Colon (tissue), 2 donors: Measurements from ENCODE around the gene REM1.
"Not testable (repeated sequence)": the region's sequence is repeated elsewhere in the genome, so short reads cannot be mapped to it uniquely, and the experiment has no call there.

Experiments
- FAIRE-seq: peaks from 2 replicates; lab custom pipeline; 2012; peaks lifted over from hg19 to GRCh38; lab: Jason Lieb, UNC
- donor health status: control.
- donor health status: control.

The REM1 gene

GRCh38 chr20:31474758-31475427 lies at the start of gene REM1, which contains the start of gene DEFB124:
REM1 (plus strand) TSS chr20:31475288; CDS start chr20:31476446, 1,158 bp downstream.
DEFB124 (minus strand) TSS chr20:31475127; CDS start chr20:31473013, 2,114 bp downstream.
- no peak for FAIRE-seq

DNA sequence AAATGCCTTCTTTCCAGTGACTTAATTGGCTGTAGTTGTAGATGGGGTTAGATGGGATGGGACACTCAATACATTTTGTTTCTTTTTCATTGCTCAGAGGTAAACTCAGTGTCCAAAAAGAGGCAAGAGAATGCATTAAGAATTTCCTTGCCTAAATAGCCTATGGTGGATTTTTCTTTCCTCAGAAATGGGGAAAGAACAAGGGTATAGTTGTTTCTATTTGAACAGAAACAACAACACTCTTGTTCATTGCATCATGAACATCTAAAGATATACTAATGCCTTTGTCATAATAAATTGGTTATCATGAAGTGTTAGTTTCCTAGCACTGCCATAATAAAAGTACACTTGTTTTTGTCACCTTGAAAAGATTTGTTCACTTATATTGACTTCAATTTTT lies 49.3 kb upstream of the REM1 start:
- no peak for FAIRE-seq

DNA sequence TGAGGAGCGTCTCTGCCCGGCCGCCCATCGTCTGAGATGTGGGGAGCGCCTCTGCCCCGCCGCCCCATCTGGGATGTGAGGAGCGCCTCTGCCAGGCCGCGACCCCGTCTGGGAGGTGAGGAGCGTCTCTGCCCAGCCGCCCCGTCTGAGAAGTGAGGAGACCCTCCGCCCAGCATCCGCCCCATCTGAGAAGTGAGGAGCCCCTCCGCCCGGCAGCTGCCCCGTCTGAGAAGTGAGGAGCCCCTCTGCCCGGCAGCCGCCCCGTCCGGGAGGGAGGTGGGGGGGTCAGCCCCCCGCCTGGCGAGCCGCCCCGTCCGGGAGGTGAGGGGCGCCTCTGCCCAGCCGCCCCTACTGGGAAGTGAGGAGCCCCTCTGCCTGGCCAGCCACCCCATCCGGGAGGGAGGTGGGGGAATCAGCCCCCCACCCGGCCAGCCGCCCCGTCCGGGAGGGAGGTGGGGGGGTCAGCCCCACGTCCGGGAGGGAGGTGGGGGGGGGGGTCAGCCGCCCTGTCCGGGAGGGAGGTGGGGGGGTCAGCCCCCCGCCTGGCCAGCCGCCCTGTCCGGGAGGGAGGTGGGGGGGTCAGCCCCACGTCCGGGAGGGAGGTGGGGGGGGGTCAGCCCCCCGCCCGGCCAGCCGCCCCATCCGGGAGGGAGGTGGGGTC lies 48.1 kb upstream of the REM1 start:
- FAIRE-seq, result not testable (repeated sequence)

DNA sequence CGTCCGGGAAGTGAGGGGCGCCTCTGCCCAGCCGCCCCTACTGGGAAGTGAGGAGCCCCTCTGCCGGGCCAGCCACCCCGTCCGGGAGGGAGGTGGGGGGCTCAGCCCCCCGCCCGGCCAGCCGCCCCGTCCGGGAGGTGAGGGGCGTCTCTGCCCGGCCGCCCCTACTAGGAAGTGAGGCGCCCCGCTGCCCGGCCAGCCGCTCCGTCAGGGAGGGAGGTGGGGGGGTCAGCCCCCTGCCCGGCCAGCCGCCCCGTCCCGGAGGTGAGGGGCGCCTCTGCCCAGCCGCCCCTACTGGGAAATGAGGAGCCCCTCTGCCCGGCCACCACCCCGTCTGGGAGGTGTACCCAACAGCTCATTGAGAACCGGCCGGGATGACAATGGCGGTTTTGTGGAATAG lies 47.5 kb upstream of the REM1 start:
- FAIRE-seq, result not testable (repeated sequence)

- no peak for FAIRE-seq
Observed at GRCh38 chr20:31430568-31431115, 44.4 kb upstream of the REM1 start.

DNA sequence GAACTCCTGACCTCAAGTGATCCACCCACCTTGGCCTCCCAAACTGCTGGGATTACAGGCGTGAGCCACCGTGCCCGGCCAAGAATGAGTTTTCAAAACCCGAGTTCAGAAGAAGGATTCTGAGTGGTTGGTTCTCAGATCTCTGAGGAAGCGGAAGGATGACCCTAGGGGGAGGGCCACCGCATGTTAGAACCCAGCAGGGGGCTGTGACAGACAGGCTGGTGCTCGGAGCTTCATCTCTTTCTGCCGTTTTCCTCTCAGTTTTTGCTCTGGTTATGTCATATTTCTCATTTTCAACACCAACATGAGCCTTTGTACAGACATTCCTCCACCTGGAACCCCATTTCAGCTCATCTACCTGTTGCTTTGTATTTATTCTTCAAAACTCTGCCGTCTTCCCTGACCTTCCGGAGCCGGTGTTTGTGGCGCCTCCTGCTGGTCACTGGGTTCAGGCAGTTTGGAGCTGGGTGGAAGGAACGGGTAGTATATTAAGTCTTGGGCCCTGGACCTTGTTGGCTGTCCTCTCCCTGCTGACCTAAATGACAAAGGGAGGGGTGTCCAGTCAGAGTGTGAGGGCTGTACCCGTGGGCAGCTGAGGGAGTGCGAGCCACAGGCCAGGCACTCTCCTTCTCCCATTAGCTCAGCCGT lies 35.0 kb upstream of the REM1 start, which contains the start of gene DEFB123:
TSS of gene DEFB123 (plus strand) at position 621 of the 648 bp plus-strand sequence. CDS start 67 bp downstream, outside the sequence.
- no peak for FAIRE-seq

DNA sequence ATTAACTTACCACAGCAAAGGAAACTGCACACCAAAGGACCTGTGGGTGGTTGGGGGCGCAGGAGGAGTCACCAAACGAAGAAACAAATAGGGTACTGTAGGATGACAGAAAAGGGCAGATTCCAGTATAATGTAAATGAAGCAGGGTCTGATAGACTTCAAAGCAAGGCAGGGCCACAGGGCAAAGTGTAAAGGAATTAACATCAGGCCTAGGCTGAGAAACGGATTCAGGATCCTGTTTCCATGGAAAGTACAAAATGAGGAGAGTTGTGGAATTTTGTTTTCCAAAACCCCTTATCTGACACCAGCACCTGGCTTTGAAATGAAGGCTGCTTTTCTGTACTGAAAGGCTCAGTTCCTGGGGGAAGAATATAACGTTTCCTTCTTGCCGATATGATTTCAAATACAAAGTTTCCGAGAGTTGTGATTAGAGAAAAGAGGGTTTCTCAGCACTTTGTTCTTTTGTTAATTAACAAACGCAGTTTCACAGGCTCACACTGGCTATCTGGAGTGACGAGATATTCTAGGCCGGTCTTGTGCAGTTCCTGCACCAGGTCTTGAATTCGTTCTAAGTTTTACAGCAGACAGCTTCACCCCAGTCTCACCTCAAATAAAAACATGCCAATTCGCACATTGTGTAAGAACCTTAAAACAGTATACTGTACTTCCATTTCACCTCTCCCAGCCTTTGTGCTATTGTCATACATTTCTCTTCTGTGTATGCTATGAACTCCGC lies 28.8 kb upstream of the REM1 start:
- no peak for FAIRE-seq

- no peak for FAIRE-seq
Observed at GRCh38 chr20:31449511-31450414, 25.3 kb upstream of the REM1 start.

- FAIRE-seq, result no peak
Observed at GRCh38 chr20:31452575-31452974, 22.5 kb upstream of the REM1 start.

DNA sequence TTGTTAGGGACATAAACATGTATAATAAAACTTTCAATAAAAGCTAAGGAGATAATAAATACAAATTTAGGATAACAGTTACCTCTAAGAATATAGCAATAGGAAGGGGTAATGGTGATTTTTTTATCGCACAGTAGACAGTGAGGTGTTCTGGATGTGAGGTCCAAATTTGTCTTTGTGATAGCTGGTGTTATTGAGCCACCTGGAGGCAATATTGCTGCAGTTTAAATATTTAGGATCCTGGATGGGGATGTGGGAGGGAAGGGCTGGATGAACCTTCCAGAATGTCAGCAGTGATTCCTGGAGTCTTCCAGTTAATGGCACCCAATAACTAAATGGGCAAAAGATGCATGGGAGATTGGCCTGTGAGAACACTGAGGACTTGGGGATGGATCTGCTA lies 20.7 kb upstream of the REM1 start:
- FAIRE-seq, result no peak

GRCh38 chr20:31470946-31471345 lies 4.1 kb upstream of the REM1 start:
- not testable (repeated sequence) for FAIRE-seq

- no peak for FAIRE-seq
Observed at GRCh38 chr20:31472395-31473330, 2.4 kb upstream of the REM1 start.

- FAIRE-seq, result no peak
Observed at GRCh38 chr20:31473331-31474096, 1.6 kb upstream of the REM1 start.

DNA sequence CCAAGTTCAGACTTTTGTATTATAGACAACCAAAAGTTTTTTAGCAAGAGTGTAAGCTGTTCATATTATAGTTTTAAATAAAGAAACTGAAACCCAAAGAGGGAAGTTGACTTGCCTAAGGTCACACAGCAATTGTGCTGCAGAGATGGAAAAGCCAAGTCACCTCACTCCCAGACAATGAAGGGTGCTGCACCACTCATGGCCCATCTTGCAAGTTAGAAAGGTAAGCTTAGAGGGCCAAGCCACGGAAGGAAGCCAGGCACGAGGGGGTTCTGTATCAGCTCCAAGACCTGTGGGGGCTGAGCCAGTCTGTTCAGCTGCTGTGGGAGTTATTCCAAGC lies 1.0 kb upstream of the REM1 start:
- FAIRE-seq, result no peak

DNA sequence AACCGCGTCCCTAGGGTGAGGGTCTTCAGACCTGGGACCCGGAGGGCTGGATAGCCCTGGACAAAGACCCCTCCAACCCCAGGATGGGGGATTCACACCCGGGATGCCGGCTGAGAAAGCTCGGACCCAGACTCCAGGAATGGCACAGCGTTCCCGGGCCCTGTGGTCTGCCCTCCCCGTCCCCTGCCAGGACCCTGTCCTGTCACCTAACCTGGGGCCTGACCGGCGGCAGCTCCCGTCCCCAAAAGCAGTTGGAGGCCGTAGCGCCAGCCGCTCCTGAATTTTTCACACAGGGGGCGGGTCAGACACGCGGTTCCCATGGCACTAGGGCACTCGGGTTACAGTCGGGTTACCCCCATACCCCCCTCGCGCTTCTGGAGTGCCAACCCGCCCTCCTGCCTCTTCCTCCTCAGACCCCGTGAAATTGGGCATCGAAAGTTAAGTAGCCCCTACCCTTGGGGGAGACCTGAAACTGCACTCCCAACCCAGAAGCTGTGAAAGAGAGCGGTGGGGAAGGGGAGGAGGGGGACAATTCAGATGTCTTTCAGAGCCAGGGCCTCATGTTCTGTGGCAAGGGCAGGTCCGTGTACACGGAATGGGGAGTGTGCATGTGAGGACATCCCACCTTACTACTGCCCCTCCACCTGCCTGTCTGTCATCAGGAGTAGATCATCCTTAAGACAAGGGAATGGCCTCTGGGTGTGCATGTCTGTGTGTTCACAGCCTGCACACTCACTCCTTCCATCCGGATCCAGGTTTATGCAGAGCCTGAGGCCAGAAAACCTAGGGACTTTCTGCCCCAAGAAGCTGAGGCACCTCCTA lies 595 bp downstream of the REM1 start:
- no peak for FAIRE-seq

DNA sequence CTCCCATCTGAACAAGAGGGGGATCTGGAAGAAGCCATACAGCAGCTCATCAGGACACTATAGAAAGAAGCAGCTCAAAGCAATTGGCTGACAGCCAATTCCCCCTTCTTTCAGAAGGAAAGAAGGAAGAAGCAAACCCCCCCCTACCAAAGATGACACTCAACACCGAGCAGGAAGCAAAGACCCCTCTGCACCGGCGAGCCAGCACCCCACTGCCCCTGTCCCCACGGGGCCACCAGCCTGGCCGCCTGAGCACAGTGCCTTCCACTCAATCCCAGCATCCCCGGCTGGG lies 1.2 kb downstream of the REM1 start:
- no peak for FAIRE-seq

GRCh38 chr20:31476643-31477215 lies 1.6 kb downstream of the REM1 start:
- no peak for FAIRE-seq

DNA sequence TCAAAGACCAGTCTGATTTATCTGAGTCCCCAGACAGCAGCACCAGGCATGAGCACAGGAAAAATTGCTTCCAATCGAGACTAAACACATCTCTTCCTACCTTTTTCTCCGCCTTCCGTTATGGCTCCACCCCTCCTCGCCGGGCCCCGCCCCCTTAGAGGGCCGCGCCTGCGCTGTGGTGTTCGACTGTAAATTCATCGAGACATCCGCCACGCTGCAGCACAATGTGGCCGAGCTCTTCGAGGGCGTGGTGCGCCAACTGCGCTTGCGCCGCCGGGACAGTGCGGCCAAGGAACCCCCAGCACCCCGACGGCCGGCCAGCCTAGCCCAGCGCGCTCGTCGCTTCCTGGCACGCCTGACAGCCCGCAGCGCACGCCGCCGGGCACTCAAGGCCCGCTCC lies 8.9 kb downstream of the REM1 start:
- no peak for FAIRE-seq
